Pancreas (tissue), 10 donors: ENCODE data around the gene PRKCA. TPM values are rescaled to one million over a fixed set of nuclear protein-coding genes. Genes with fewer than 3 reads are reported as not detected.
A peak's percentile ranks its signal among the peaks of the same experiment; 100 is the strongest.

Experiments used
- ATAC-seq, 4 donors: fragments of 200-7000 bp; cut with Tn5 transposase; one replicate each; pipeline versions ENCODE4 v1.8.0 to v1.9.1; 2020; ENCODE audit warnings: mild to moderate bottlenecking in 4 of 4, moderate library complexity in 4 of 4
- DNase-seq, 6 donors: peaks; one replicate each; pipeline ENCODE4 v3.0.0-alpha.2; 2020
- FAIRE-seq: peaks from 2 replicates; lab custom pipeline; 2012; peaks lifted over from hg19 to GRCh38; lab: Jason Lieb, UNC
- H3K27ac ChIP-seq, 4 donors: fragments of 200-600 bp; sonication (generic); 1 replicate in 3 of 4; 2 replicates in 1 of 4; pipeline versions ENCODE4 v1.5.0 to v1.8.0; 2020
- H3K27me3 ChIP-seq, 4 donors: fragments of 200-600 bp; one replicate each; pipeline ENCODE4 v1.8.0; 2021
- H3K36me3 ChIP-seq, 3 donors: fragments of 200-600 bp; sonication (generic) in 1 of 3; one replicate each; pipeline versions ENCODE4 v1.5.0 to v1.8.0; 2020 to 2021
- H3K4me1 ChIP-seq, 3 donors: fragments of 200-600 bp; one replicate each; pipeline ENCODE4 v1.8.0; 2021
- H3K4me3 ChIP-seq, 4 donors: fragments of 200-600 bp; sonication (generic) in 2 of 4; one replicate each; pipeline versions ENCODE4 v1.5.0 to v1.8.0; 2020 to 2021
- H3K9me3 ChIP-seq, 4 donors: fragments of 200-600 bp; one replicate each; pipeline ENCODE4 v1.8.0; 2021
- WGBS, 2 donors: extraction: QIAGEN DNeasy Blood & Tissue Kit; methylation state at CpG; one replicate each; pipeline ENCODE4 v1.1.7; 2013; 5-methylcytosine and 5-hydroxymethylcytosine counted together
- intact Hi-C, 3 donors: fragments of 100-400 bp; cut with DNase I; formaldehyde crosslinking; loops; one replicate each; pipeline versions ENCODE4 v1.11.1 to v1.14.2; 2022
- polyA plus RNA-seq, 2 donors: library from polyadenylated mRNA; stranded (reverse); fragments of 200-250 nt; gene quantifications; one replicate each; pipeline ENCODE4 v1.2.3, GENCODE V29; 2013
- total RNA-seq, 6 donors: library from RNA; stranded (reverse); fragmentation: NEBNext Ultra II Directional in 4 of 6; extraction: Animal tissue kit (Norgen Biotek cat#: 25700) in 4 of 6; gene quantifications; one replicate each; pipeline versions ENCODE4 v1.2.1 to v1.2.4, GENCODE V29; 2021 to 2023
- TF ChIP-seq, protein P1 (sequence below), 4 donors: fragments of 200-600 bp; sonication (generic) in 3 of 4; IDR thresholded peaks; one replicate each; pipeline versions ENCODE4 v1.5.0 to v1.8.0; 2021; ENCODE audit warnings: antibody characterized with exemption in 4 of 4
- donor health status: healthy with polysubstance abuse.
- donor health status: DM: no; HTN: no; CAD: no; lungs with moderate emphysema.
- donor health status: DM: no; HTN: no; CAD: no.
- donor health status: control.
- donor health status: control.
- donor health status: Bipolar disorder and iron deficiency.
- donor health status: DM: yes; HTN: yes; CAD: no.
- donor health status: DM: no; HTN: no; CAD: no.
- donor health status: DM: no; HTN: no; CAD: no.
- donor health status: DM: yes; HTN: yes; CAD: no.

Gene PRKCA
- total and polyA plus RNA-seq, 8 donors, result 3.5 to 22.3 (median 10.2) TPM

DNA sequence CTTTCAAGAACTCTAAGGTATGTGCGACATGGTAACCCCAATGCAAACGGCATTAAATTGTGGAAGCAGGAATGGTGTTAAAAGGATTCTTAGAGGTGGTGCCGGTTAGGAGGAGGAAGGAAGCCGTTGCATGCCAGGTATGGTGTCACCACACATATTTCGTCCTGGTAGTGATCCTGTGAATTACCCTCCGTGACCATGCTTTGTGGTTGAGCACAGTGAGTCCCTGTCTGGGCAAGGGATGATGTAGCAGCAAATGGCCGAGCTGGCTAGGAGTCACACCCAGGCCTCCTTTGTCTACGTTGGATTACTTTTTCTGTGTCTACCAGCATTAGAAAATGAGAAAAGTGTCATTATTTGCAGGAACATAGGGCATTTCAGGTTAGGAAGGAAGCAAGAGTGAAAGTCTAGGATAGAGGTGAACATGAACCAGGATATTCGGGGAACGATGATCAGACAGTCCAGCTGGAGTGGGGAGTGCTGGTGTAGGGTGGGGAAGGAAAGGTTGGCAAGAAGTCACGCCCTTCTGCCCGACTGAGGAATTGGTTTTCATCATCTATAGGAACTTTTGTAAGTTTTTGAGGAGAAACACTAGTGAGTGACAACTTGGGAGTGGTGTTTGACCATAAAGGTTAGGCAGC lies 123.5 kb downstream of the PRKCA start:
- ATAC-seq (no peak), FAIRE-seq (no peak), DNase-seq (no peak)
- H3K4me3 ChIP-seq, result no peak overlapping the region
- H3K27ac ChIP-seq, result no peak overlapping the region
- no peaks in the 10 kb centered on the region for H3K9me3 ChIP-seq
- TF ChIP-seq, protein P1, sequence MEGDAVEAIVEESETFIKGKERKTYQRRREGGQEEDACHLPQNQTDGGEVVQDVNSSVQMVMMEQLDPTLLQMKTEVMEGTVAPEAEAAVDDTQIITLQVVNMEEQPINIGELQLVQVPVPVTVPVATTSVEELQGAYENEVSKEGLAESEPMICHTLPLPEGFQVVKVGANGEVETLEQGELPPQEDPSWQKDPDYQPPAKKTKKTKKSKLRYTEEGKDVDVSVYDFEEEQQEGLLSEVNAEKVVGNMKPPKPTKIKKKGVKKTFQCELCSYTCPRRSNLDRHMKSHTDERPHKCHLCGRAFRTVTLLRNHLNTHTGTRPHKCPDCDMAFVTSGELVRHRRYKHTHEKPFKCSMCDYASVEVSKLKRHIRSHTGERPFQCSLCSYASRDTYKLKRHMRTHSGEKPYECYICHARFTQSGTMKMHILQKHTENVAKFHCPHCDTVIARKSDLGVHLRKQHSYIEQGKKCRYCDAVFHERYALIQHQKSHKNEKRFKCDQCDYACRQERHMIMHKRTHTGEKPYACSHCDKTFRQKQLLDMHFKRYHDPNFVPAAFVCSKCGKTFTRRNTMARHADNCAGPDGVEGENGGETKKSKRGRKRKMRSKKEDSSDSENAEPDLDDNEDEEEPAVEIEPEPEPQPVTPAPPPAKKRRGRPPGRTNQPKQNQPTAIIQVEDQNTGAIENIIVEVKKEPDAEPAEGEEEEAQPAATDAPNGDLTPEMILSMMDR (IDR thresholded peaks at IDR 0.05), result no peak
- intact Hi-C loops, result no loop called here
- WGBS, 2 donors, result 88 to 91% methylated on average over 12 of the region's 12 CpGs
- H3K27me3 ChIP-seq, result no peaks in the 10 kb centered on the region
- H3K36me3 ChIP-seq, result no peaks in the 10 kb centered on the region
- no peaks in the 10 kb centered on the region for H3K4me1 ChIP-seq

DNA sequence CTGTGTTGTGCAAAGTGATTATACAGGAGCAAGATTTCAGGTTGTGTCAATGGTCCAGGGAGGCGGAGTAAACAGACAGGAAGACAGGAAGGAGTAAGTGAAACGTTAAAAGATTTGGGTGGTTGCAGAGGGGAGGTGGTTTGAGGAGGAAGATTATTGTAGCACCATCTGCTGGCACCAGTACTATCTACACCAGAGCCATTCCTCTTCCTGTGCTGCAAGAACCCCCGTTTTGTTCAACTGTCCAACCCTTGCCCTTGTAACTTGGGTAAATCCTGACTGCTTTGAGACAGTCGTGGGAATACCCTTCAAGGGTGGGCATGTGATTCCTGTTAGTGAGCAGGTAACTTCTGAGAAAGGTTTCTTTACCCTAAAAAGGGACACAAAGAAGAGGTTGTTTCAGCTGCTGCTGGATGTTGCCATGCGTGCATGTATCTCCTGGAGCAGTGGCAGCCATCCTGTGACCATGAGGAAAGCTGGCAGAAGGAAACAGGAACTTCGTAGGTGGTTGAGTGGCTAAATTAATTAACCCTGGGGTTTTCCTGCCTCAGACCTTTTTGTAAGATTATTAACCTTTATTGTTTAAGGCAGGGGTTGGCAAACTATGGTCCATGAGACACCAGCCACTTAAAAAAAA lies 124.1 kb downstream of the PRKCA start:
- WGBS, 2 donors, result 61 to 76% methylated on average over 6 of the region's 6 CpGs
- Histone ChIP-seq H3K4me1 (no peaks in the 10 kb centered on the region), H3K4me3 (no peak overlapping the region), H3K9me3 (no peaks in the 10 kb centered on the region), H3K36me3 (no peaks in the 10 kb centered on the region), H3K27ac (no peak overlapping the region), H3K27me3 (no peaks in the 10 kb centered on the region)
- peak in 3 of 4 donors; percentile 46 to 74 (median 47) for ATAC-seq
- no peak for FAIRE-seq
- TF ChIP-seq, protein P1 (IDR thresholded peaks at IDR 0.05), result peak in 1 of 4 donors; percentile 7
- intact Hi-C loops, result no loop called here
- no peak for DNase-seq

DNA sequence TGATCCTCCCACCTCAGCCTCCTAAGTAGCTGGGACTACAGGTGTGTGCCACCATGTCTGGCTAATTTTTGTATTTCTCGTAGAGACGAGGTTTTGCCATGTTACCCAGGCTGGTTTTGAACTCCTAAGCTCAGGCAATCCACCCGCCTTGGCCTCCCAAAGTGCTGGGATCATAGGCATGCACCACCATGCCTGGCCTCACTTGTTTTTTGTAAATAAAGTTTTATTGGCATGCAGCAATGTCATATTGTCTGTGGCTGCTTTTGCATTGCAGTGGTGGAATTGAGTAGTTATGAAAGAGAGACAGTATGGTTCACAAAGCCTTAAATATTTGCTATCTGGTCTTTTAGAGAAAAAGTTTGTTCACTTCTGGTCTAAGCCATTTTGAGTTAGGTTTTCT lies 124.7 kb downstream of the PRKCA start:
- no peaks in the 10 kb centered on the region for H3K4me1 ChIP-seq
- no peaks in the 10 kb centered on the region for H3K9me3 ChIP-seq
- FAIRE-seq, result no peak
- no peaks in the 10 kb centered on the region for H3K36me3 ChIP-seq
- no peaks in the 10 kb centered on the region for H3K27me3 ChIP-seq
- H3K4me3 ChIP-seq, result no peak overlapping the region
- intact Hi-C loops, result no loop called here
- TF ChIP-seq, protein P1 (IDR thresholded peaks at IDR 0.05), result no peak
- 93 to 96% methylated on average over 3 of the region's 3 CpGs for WGBS, 2 donors
- H3K27ac ChIP-seq, result no peak overlapping the region
- ATAC-seq, result no peak
- no peak for DNase-seq

DNA sequence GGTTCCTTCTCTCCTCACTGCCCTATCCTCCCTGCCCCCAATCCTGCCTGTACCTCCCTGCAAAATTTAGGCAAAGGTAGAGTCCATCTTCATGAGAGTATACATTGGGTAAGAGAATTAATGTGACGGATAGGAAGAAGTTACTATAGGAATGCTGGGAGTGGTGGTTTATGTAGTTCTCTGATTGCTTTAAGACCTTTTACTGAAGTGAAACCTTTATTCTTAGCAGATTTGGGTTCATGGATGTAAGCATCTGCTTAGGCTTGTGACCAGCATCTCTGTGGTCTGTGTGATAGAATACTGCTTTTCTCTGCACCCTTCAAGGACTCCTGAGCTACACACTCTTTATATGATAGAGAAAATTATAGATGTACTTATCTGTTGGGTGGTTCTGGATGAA lies 127.3 kb downstream of the PRKCA start:
- TF ChIP-seq, protein P1 (IDR thresholded peaks at IDR 0.05), result no peak
- no peaks in the 10 kb centered on the region for H3K36me3 ChIP-seq
- no peaks in the 10 kb centered on the region for H3K27me3 ChIP-seq
- H3K4me1 ChIP-seq, result no peaks in the 10 kb centered on the region
- 91 to 100% methylated on average over 1 of the region's 1 CpG for WGBS, 2 donors
- DNase-seq (no peak), ATAC-seq (peak in 1 of 4 donors; percentile 35), FAIRE-seq (no peak)
- H3K4me3 ChIP-seq, result no peak overlapping the region
- no peaks in the 10 kb centered on the region for H3K9me3 ChIP-seq
- intact Hi-C loops, result loop anchor here in 1 of 3 donors (10.0 kb wide), 1 partner anchor 55 kb away; no protein-coding TSS in a partner anchor
- H3K27ac ChIP-seq, result no peak overlapping the region
